Trophoblast cell (in vitro differentiated cells and primary cell): ENCODE results near the gene CNKSR3.
A peak's percentile ranks its signal among the peaks of the same experiment; 100 is the strongest.

ENCODE experiments used
- DNase-seq, 2 donors: peaks; one replicate each; pipeline ENCODE4 v3.0.0-alpha.2; 2016
- H2AFZ ChIP-seq: 2 replicates; pipeline ENCODE4 v1.6.1; 2013; ENCODE audit warnings: low read length, moderate library complexity, mild to moderate bottlenecking; ENCODE audit not compliant: insufficient read depth, poor library complexity
- H2AK5ac ChIP-seq: 2 replicates; pipeline ENCODE4 v1.6.1; 2013; ENCODE audit warnings: mild to moderate bottlenecking, low read length
- H2BK120ac ChIP-seq: 2 replicates; pipeline ENCODE4 v1.6.1; 2013; ENCODE audit warnings: low read length, mild to moderate bottlenecking, moderate library complexity; ENCODE audit not compliant: insufficient read depth, poor library complexity
- H2BK12ac ChIP-seq: 2 replicates; pipeline ENCODE4 v1.6.1; 2013; ENCODE audit warnings: mild to moderate bottlenecking, low read length, moderate library complexity
- H2BK5ac ChIP-seq: 2 replicates; pipeline ENCODE4 v1.6.1; 2013; ENCODE audit warnings: low read length, low read depth, moderate library complexity, mild to moderate bottlenecking; ENCODE audit not compliant: poor library complexity
- H3K14ac ChIP-seq: 2 replicates; pipeline ENCODE4 v1.6.1; 2013; ENCODE audit warnings: mild to moderate bottlenecking, low read length
- H3K18ac ChIP-seq: 2 replicates; pipeline ENCODE4 v1.6.1; 2013; ENCODE audit warnings: mild to moderate bottlenecking, low read length
- H3K23ac ChIP-seq: 2 replicates; pipeline ENCODE4 v1.6.1; 2013; ENCODE audit warnings: low read length
- H3K27ac ChIP-seq: 2 replicates; pipeline ENCODE4 v1.5.1; 2013; ENCODE audit warnings: low read depth, mild to moderate bottlenecking, inconsistent platforms, low read length, moderate library complexity
- H3K27me3 ChIP-seq: 2 replicates; pipeline ENCODE4 v1.6.1; 2013; ENCODE audit warnings: inconsistent platforms, mild to moderate bottlenecking, low read length, moderate library complexity; ENCODE audit not compliant: insufficient read depth
- H3K36me3 ChIP-seq, 2 experiments: 1 replicate in 1 of 2; 2 replicates in 1 of 2; pipeline ENCODE4 v1.6.1; 2013; ENCODE audit warnings: low read length in 2 of 2, mild to moderate bottlenecking in 2 of 2, moderate library complexity in 1 of 2; ENCODE audit not compliant: insufficient read depth in 2 of 2, control insufficient read depth in 1 of 2
- H3K4ac ChIP-seq: 2 replicates; pipeline ENCODE4 v1.6.1; 2013; ENCODE audit warnings: low read depth, mild to moderate bottlenecking, low read length, moderate library complexity
- H3K4me1 ChIP-seq, 2 experiments: 1 replicate in 1 of 2; 2 replicates in 1 of 2; pipeline ENCODE4 v1.6.1; 2013; ENCODE audit warnings: low read length in 2 of 2, mild to moderate bottlenecking in 2 of 2, moderate library complexity in 1 of 2; ENCODE audit not compliant: insufficient read depth in 2 of 2, control insufficient read depth in 1 of 2
- H3K4me2 ChIP-seq: 2 replicates; pipeline ENCODE4 v1.6.1; 2013; ENCODE audit warnings: inconsistent platforms, mild to moderate bottlenecking, low read length, moderate library complexity
- H3K4me3 ChIP-seq: 2 replicates; pipeline ENCODE4 v1.5.1; 2013; ENCODE audit warnings: mild to moderate bottlenecking, low read depth, low read length, inconsistent platforms
- H3K79me1 ChIP-seq: one replicate; pipeline ENCODE4 v1.6.1; 2013; ENCODE audit warnings: low read length
- H3K79me2 ChIP-seq: 2 replicates; pipeline ENCODE4 v1.6.1; 2013; ENCODE audit warnings: low read length, mild to moderate bottlenecking; ENCODE audit not compliant: control insufficient read depth, insufficient read depth, poor library complexity
- H3K9ac ChIP-seq: 2 replicates; pipeline ENCODE4 v1.6.1; 2013; ENCODE audit warnings: mild to moderate bottlenecking, low read length
- H3K9me3 ChIP-seq: 2 replicates; pipeline ENCODE4 v1.6.1; 2013; ENCODE audit warnings: low read depth, mild to moderate bottlenecking, control low read depth, inconsistent platforms, low read length; ENCODE audit not compliant: insufficient read depth
- H4K12ac ChIP-seq: 2 replicates; pipeline ENCODE4 v1.6.1; 2013; ENCODE audit warnings: low read depth, mild to moderate bottlenecking, low read length, moderate library complexity
- H4K8ac ChIP-seq: 2 replicates; pipeline ENCODE4 v1.6.1; 2013; ENCODE audit warnings: low read depth, mild to moderate bottlenecking, low read length, moderate library complexity
- H4K91ac ChIP-seq: one replicate; pipeline ENCODE4 v1.6.1; 2013; ENCODE audit warnings: low read depth, mild to moderate bottlenecking, low read length, moderate library complexity
- WGBS: extraction: QIAGEN DNeasy Blood & Tissue Kit; methylation state at CpG from one replicate; pipeline ENCODE4 v1.1.7; 2013; ENCODE audit warnings: missing lambda C conversion rate; ENCODE audit not compliant: insufficient read length, insufficient coverage; ENCODE audit errors: extremely low coverage; 5-methylcytosine and 5-hydroxymethylcytosine counted together

Gene CNKSR3

DNA sequence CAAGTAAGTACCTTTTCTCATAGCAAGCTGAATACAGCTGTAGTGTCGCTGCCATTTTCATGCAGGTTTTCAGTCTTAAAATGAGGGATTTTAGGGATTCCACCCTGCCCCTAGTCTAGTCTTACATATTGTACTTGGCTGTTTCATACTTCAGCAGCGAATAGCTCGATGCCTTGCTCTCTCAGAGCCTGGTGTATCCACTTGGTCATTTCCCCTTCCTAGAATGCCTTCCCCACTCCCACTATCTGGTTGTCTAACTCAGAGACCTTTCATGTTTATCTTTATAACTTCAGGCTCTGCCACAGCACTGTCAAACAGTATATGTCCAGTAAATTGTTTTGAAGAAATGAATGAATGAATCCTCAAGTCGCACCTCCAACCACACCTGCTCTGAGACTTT, 132.8 kb downstream of the CNKSR3 start:
- no peaks in the 10 kb centered on the region for H3K36me3 ChIP-seq
- DNase-seq = no peak
- H4K91ac ChIP-seq = no peak overlapping the region
- no peak overlapping the region for H3K27ac ChIP-seq
- H3K79me2 ChIP-seq = no peaks in the 10 kb centered on the region
- no peaks in the 10 kb centered on the region for H3K79me1 ChIP-seq
- H2BK120ac ChIP-seq = no peak overlapping the region
- no peak overlapping the region for H3K4me2 ChIP-seq
- H2BK12ac ChIP-seq = no peak overlapping the region
- H2AK5ac ChIP-seq = no peak overlapping the region
- H3K4me1 ChIP-seq = no peaks in the 10 kb centered on the region
- H3K27me3 ChIP-seq = no peaks in the 10 kb centered on the region
- no peak overlapping the region for H3K4ac ChIP-seq
- no peak overlapping the region for H2BK5ac ChIP-seq
- H3K18ac ChIP-seq = no peak overlapping the region
- no peak overlapping the region for H4K8ac ChIP-seq
- no peaks in the 10 kb centered on the region for H3K9me3 ChIP-seq
- H3K14ac ChIP-seq = no peak overlapping the region
- no peak overlapping the region for H3K23ac ChIP-seq
- no peak overlapping the region for H3K9ac ChIP-seq
- H4K12ac ChIP-seq = no peak overlapping the region
- no CpG with 5 or more reads among the region's 4 CpGs for WGBS
- H2AFZ ChIP-seq = no peak overlapping the region
- H3K4me3 ChIP-seq = no peak overlapping the region

- H2BK120ac ChIP-seq = no peak overlapping the region
- H3K9me3 ChIP-seq = no peaks in the 10 kb centered on the region
- H4K8ac ChIP-seq = no peak overlapping the region
- no peak overlapping the region for H2AK5ac ChIP-seq
- H3K18ac ChIP-seq = no peak overlapping the region
- no peak overlapping the region for H3K9ac ChIP-seq
- H3K36me3 ChIP-seq = no peaks in the 10 kb centered on the region
- H2BK12ac ChIP-seq = no peak overlapping the region
- no peaks in the 10 kb centered on the region for H3K79me1 ChIP-seq
- H3K27ac ChIP-seq = no peak overlapping the region
- H3K4ac ChIP-seq = no peak overlapping the region
- H3K27me3 ChIP-seq = no peaks in the 10 kb centered on the region
- H3K4me2 ChIP-seq = no peak overlapping the region
- no peak overlapping the region for H2AFZ ChIP-seq
- H2BK5ac ChIP-seq = no peak overlapping the region
- no peaks in the 10 kb centered on the region for H3K4me1 ChIP-seq
- H3K14ac ChIP-seq = no peak overlapping the region
- H3K79me2 ChIP-seq = no peaks in the 10 kb centered on the region
- WGBS = no CpG with 5 or more reads among the region's 2 CpGs
- H3K23ac ChIP-seq = no peak overlapping the region
- H4K91ac ChIP-seq = no peak overlapping the region
- no peak overlapping the region for H3K4me3 ChIP-seq
- no peak for DNase-seq
- no peak overlapping the region for H4K12ac ChIP-seq
Observed at GRCh38 chr6:154373971-154374370, 136.5 kb downstream of the CNKSR3 start.

DNA sequence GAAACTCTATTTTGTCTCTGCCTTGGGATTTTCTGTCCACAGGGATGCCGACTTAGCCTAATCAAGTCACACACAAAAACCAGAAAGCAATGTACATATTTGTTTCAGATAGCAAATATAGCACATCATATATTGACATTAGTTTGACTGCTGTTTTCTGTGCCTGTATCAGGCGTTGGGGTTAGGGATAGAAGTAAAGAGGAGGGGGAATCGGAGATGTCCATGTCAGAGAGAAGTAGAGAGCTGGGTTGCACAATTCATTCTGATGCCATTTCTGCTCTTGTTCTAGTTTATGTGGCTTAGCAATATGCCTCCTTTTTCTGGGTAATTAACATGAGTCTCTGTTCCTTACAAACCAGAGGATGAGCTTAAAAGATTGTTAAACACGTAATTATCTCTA, 139.2 kb downstream of the CNKSR3 start:
- H3K79me2 ChIP-seq = no peaks in the 10 kb centered on the region
- H3K36me3 ChIP-seq = no peaks in the 10 kb centered on the region
- H2BK5ac ChIP-seq = no peak overlapping the region
- no peaks in the 10 kb centered on the region for H3K9me3 ChIP-seq
- no peak overlapping the region for H3K4me3 ChIP-seq
- no CpG with 5 or more reads among the region's 4 CpGs for WGBS
- H3K18ac ChIP-seq = no peak overlapping the region
- no peak overlapping the region for H2BK120ac ChIP-seq
- H3K27ac ChIP-seq = no peak overlapping the region
- H3K27me3 ChIP-seq = no peaks in the 10 kb centered on the region
- no peak overlapping the region for H3K23ac ChIP-seq
- no peak overlapping the region for H3K9ac ChIP-seq
- no peak overlapping the region for H2AFZ ChIP-seq
- H2BK12ac ChIP-seq = no peak overlapping the region
- H3K4ac ChIP-seq = no peak overlapping the region
- no peak for DNase-seq
- H2AK5ac ChIP-seq = no peak overlapping the region
- H4K8ac ChIP-seq = no peak overlapping the region
- no peak overlapping the region for H4K91ac ChIP-seq
- no peak overlapping the region for H3K14ac ChIP-seq
- no peak overlapping the region for H4K12ac ChIP-seq
- no peak overlapping the region for H3K4me2 ChIP-seq
- no peaks in the 10 kb centered on the region for H3K79me1 ChIP-seq
- H3K4me1 ChIP-seq = no peaks in the 10 kb centered on the region

DNA sequence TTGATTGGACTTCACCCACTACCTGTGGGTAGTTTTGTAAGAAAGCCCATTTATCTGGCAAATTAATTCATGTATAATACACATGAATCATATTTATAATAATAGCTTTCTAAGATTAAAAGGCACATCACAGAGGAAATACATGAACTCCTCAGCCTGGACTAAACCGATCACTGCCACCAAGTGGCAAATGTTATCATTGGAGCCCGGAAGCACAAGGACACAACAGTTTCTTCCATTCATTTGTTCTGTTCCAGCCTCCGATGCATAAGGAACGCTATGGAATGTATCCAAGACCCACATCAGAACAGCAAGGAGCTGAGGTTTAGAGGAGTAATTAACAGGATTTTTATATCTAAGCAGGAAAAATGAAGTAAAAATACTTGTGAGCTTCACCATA, 139.9 kb downstream of the CNKSR3 start:
- no peaks in the 10 kb centered on the region for H3K36me3 ChIP-seq
- no peaks in the 10 kb centered on the region for H3K27me3 ChIP-seq
- no peak overlapping the region for H3K4me2 ChIP-seq
- H3K9me3 ChIP-seq = no peaks in the 10 kb centered on the region
- no peak overlapping the region for H2AFZ ChIP-seq
- no peak overlapping the region for H3K23ac ChIP-seq
- no peak overlapping the region for H3K4ac ChIP-seq
- H3K79me1 ChIP-seq = no peaks in the 10 kb centered on the region
- no peak overlapping the region for H2BK5ac ChIP-seq
- H3K4me3 ChIP-seq = no peak overlapping the region
- H4K91ac ChIP-seq = no peak overlapping the region
- H3K27ac ChIP-seq = no peak overlapping the region
- H3K9ac ChIP-seq = no peak overlapping the region
- no peak overlapping the region for H2BK120ac ChIP-seq
- H2AK5ac ChIP-seq = no peak overlapping the region
- H2BK12ac ChIP-seq = no peak overlapping the region
- H3K79me2 ChIP-seq = no peaks in the 10 kb centered on the region
- DNase-seq = peak in 1 of 2 donors; percentile 26
- no peak overlapping the region for H4K12ac ChIP-seq
- no peak overlapping the region for H3K18ac ChIP-seq
- no CpG with 5 or more reads among the region's 4 CpGs for WGBS
- H3K14ac ChIP-seq = no peak overlapping the region
- no peaks in the 10 kb centered on the region for H3K4me1 ChIP-seq
- no peak overlapping the region for H4K8ac ChIP-seq
